HL-60/S4 treated with retinoic acid at 250 ng/mL for 4 days and 3 days (cell line): ENCODE results near the gene VAV3.
"Not testable (repeated sequence)": the region's sequence is repeated elsewhere in the genome, so short reads cannot be mapped to it uniquely, and the experiment has no call there.

Experiments used
- in situ Hi-C: fragments of 300-500 bp; cut with MboI; formaldehyde crosslinking; loops from 2 replicates; pipeline ENCODE4 v1.7.0; 2022; ENCODE audit warnings: low sequenced_read_pairs

The VAV3 gene

GRCh38 chr1:107895403-107896191 is 69.4 kb downstream of the VAV3 start:
- in situ Hi-C loops = no loop called here

- in situ Hi-C loops = no loop called here
These were observed 70.4 kb downstream of the VAV3 start for GRCh38 chr1:107894605-107895004.

- in situ Hi-C loops = not testable (repeated sequence)
These were observed 71.6 kb downstream of the VAV3 start for GRCh38 chr1:107893350-107893749.

- in situ Hi-C loops = no loop called here
These were observed 75.5 kb downstream of the VAV3 start for GRCh38 chr1:107889524-107889923.

GRCh38 chr1:107883562-107883961 is 81.4 kb downstream of the VAV3 start:
- in situ Hi-C loops = no loop called here

- in situ Hi-C loops = no loop called here
These were observed 85.1 kb downstream of the VAV3 start for GRCh38 chr1:107879927-107880326.

GRCh38 chr1:107879346-107879745 is 85.6 kb downstream of the VAV3 start:
- in situ Hi-C loops = no loop called here

- in situ Hi-C loops = no loop called here
These were observed 87.2 kb downstream of the VAV3 start for GRCh38 chr1:107877745-107878144.

- in situ Hi-C loops = no loop called here
These were observed 87.9 kb downstream of the VAV3 start for GRCh38 chr1:107877092-107877491.

GRCh38 chr1:107875689-107876088 is 89.3 kb downstream of the VAV3 start:
- in situ Hi-C loops = no loop called here

GRCh38 chr1:107874221-107874620 is 90.8 kb downstream of the VAV3 start:
- in situ Hi-C loops = no loop called here

- in situ Hi-C loops = no loop called here
These were observed 93.1 kb downstream of the VAV3 start for GRCh38 chr1:107871687-107872395.

- in situ Hi-C loops = no loop called here
These were observed 93.7 kb downstream of the VAV3 start for GRCh38 chr1:107871259-107871658.

- in situ Hi-C loops = no loop called here
These were observed 94.3 kb downstream of the VAV3 start for GRCh38 chr1:107870696-107871095.

GRCh38 chr1:107867897-107868296 is 97.1 kb downstream of the VAV3 start:
- in situ Hi-C loops = no loop called here

- in situ Hi-C loops = no loop called here
These were observed 97.6 kb downstream of the VAV3 start for GRCh38 chr1:107867422-107867821.

- in situ Hi-C loops = no loop called here
These were observed 98.1 kb downstream of the VAV3 start for GRCh38 chr1:107866870-107867269.

- in situ Hi-C loops = no loop called here
These were observed 99.4 kb downstream of the VAV3 start for GRCh38 chr1:107865627-107866026.

- in situ Hi-C loops = no loop called here
These were observed 101.6 kb downstream of the VAV3 start for GRCh38 chr1:107863342-107863741.

- in situ Hi-C loops = no loop called here
These were observed 102.9 kb downstream of the VAV3 start for GRCh38 chr1:107862064-107862463.

- in situ Hi-C loops = no loop called here
These were observed 106.7 kb downstream of the VAV3 start for GRCh38 chr1:107858323-107858722.

- in situ Hi-C loops = no loop called here
These were observed 113.6 kb downstream of the VAV3 start for GRCh38 chr1:107851418-107851817.
